K562 (cell line): ENCODE results near the gene SF3A2. TPM values are rescaled to one million over a fixed set of nuclear protein-coding genes. Genes with fewer than 3 reads are reported as not detected.

Source experiments
- ATAC-seq: fragments of 200-7000 bp; cut with Tn5 transposase; 3 replicates; pipeline ENCODE4 v1.9.1; 2020; ENCODE audit warnings: moderate library complexity
- BruUV-seq: library from RNA; stranded (reverse); fragments of 400-500 nt; replicated peaks from 2 replicates; lab custom pipeline; 2021; lab: Mats Ljungman, UMichigan
- CTCF ChIA-PET: fragments of 300-600 bp; formaldehyde crosslinking; extraction: SDS; loops from one replicate; lab custom pipeline; 2021; ENCODE audit warnings: low intra/inter-chr PET ratio; lab: Yijun Ruan, JAX
- POLR2A ChIA-PET: fragments of 300-600, 350-650 bp; sonication (Branson Sonifier 250); formaldehyde crosslinking; extraction: SDS; loops from one replicate; lab custom pipeline; 2021; ENCODE audit warnings: antibody characterized with exemption, inconsistent platforms; lab: Yijun Ruan, JAX
- DNase-seq, 4 experiments: peaks; one replicate each; pipeline versions ENCODE4 v3.0.0 to v3.0.0-alpha.2; 2011 to 2018; ENCODE audit warnings: low spot score in 3 of 4, mixed read lengths in 3 of 4; ENCODE audit errors: extremely low read depth in 1 of 4
- FAIRE-seq: peaks from 2 replicates; lab custom pipeline; 2011; peaks lifted over from hg19 to GRCh38; lab: Jason Lieb, UNC
- H2AFZ ChIP-seq: 2 replicates; pipeline ENCODE4 v1.6.0; 2011; ENCODE audit warnings: low read depth, low read length, control low read depth, inconsistent platforms
- H3K27ac ChIP-seq: fragments of 200-600 bp; 3 replicates; pipeline ENCODE4 v1.8.0; 2011; ENCODE audit warnings: low read depth, mild to moderate bottlenecking, control low read depth, inconsistent platforms, low read length, moderate library complexity, mixed read lengths; ENCODE audit errors: extremely low read depth
- H3K27me3 ChIP-seq, 2 experiments: fragments of 300-600 bp in 1 of 2; 2 replicates in 1 of 2; 3 replicates in 1 of 2; pipeline versions ENCODE4 v1.6.0 to v1.8.0; 2011; ENCODE audit warnings: inconsistent platforms in 2 of 2, low read length in 2 of 2, mild to moderate bottlenecking in 1 of 2, mixed read lengths in 1 of 2, moderate library complexity in 1 of 2; ENCODE audit not compliant: control insufficient read depth in 2 of 2, insufficient read depth in 2 of 2
- H3K36me3 ChIP-seq: fragments of 300-600 bp; 3 replicates; pipeline ENCODE4 v1.8.0; 2011; ENCODE audit warnings: mild to moderate bottlenecking, low read length, inconsistent platforms; ENCODE audit not compliant: control insufficient read depth, insufficient read depth
- H3K4me1 ChIP-seq, 2 experiments: fragments of 200-600 bp in 1 of 2; replicated peaks in 1 of 2; 2 replicates in 1 of 2; 3 replicates in 1 of 2; pipeline versions ENCODE4 v1.5.1 to v1.8.0; 2011; ENCODE audit warnings: inconsistent platforms in 2 of 2, low read length in 2 of 2, mild to moderate bottlenecking in 1 of 2, mixed read lengths in 1 of 2, moderate library complexity in 1 of 2; ENCODE audit not compliant: control insufficient read depth in 2 of 2, insufficient read depth in 2 of 2
- H3K4me2 ChIP-seq: 2 replicates; pipeline ENCODE4 v1.6.1; 2011; ENCODE audit warnings: low read length, control low read depth, inconsistent platforms, mixed read lengths; ENCODE audit not compliant: insufficient read depth
- H3K4me3 ChIP-seq: fragments of 200-600 bp; sonication (generic), shearing (Covaris generic); 2 replicates; pipeline ENCODE4 v1.5.1; 2016; ENCODE audit warnings: control low read depth, inconsistent platforms
- H3K79me2 ChIP-seq: fragments of 200-600 bp; 3 replicates; pipeline ENCODE4 v1.8.0; 2011; ENCODE audit warnings: low read length, inconsistent platforms; ENCODE audit not compliant: control insufficient read depth, insufficient read depth
- H3K9ac ChIP-seq, 2 experiments: 2 replicates each; pipeline versions ENCODE4 v1.6.0 to v1.6.1; 2011; ENCODE audit warnings: low read depth in 2 of 2, low read length in 2 of 2, control low read depth in 1 of 2, inconsistent platforms in 1 of 2, mild to moderate bottlenecking in 1 of 2, mixed read lengths in 1 of 2; ENCODE audit not compliant: insufficient read depth in 1 of 2
- H3K9me1 ChIP-seq: one replicate; pipeline ENCODE4 v1.6.0; 2011; ENCODE audit warnings: inconsistent platforms, mild to moderate bottlenecking, low read length, moderate library complexity; ENCODE audit not compliant: control insufficient read depth, insufficient read depth
- H3K9me3 ChIP-seq: replicated peaks from 2 replicates; pipeline ENCODE4 v1.5.1; 2011; ENCODE audit warnings: low read depth, low read length, inconsistent platforms; ENCODE audit not compliant: control insufficient read depth, insufficient read depth
- H4K20me1 ChIP-seq: replicated peaks from 2 replicates; pipeline ENCODE4 v1.6.1; 2011; ENCODE audit warnings: low read length, inconsistent platforms, mixed read lengths; ENCODE audit not compliant: control insufficient read depth, insufficient read depth
- ARHGAP35 ChIP-seq: fragments of 450-650 bp; IDR thresholded peaks from 2 replicates; pipeline ENCODE4 v1.6.1; 2018; ENCODE audit not compliant: partially characterized antibody
- CEBPB ChIP-seq: fragments of 450-650 bp; IDR thresholded peaks from 2 replicates; pipeline ENCODE4 v1.6.1; 2016; ENCODE audit warnings: missing genetic modification characterization, missing compliant biosample characterization
- GTF2E2 ChIP-seq: fragments of 200-800 bp; sonication (Bioruptor generic); IDR thresholded peaks from 2 replicates; pipeline ENCODE4 v1.6.1; 2016; ENCODE audit warnings: missing genetic modification characterization, missing compliant biosample characterization
- GTF3C2 ChIP-seq: IDR thresholded peaks from 3 replicates; pipeline ENCODE4 v1.6.1; 2011; ENCODE audit warnings: borderline replicate concordance, mild to moderate bottlenecking, moderate library complexity; ENCODE audit not compliant: insufficient read length; ENCODE audit errors: extremely low read depth
- HOXB6 ChIP-seq: fragments of 250-450 bp; sonication (Bioruptor Pico); IDR thresholded peaks from 2 replicates; pipeline ENCODE4 v1.5.1; 2022; ENCODE audit warnings: mild to moderate bottlenecking, borderline replicate concordance
- MXI1 ChIP-seq: IDR thresholded peaks from 2 replicates; pipeline ENCODE4 v1.6.1; 2011; ENCODE audit warnings: low read depth, mild to moderate bottlenecking, improper control_type of control experiment, low read length
- NBN ChIP-seq: fragments of 450-650 bp; IDR thresholded peaks from 2 replicates; pipeline ENCODE4 v1.6.1; 2016; ENCODE audit warnings: low read depth, mild to moderate bottlenecking
- NFRKB ChIP-seq: fragments of 450-650 bp; IDR thresholded peaks from 2 replicates; pipeline ENCODE4 v1.6.1; 2016; ENCODE audit warnings: low read depth
- NR2C2 ChIP-seq, 2 experiments: fragments of 200-800 bp in 1 of 2; sonication (Bioruptor generic) in 1 of 2; sonication (generic) in 1 of 2; formaldehyde crosslinking in 1 of 2; IDR thresholded peaks; 2 replicates each; pipeline versions ENCODE4 v1.6.1 to v1.8.0; 2016 to 2022; ENCODE audit warnings: mild to moderate bottlenecking in 1 of 2, missing compliant biosample characterization in 1 of 2, missing genetic modification characterization in 1 of 2, missing genetic modification reagents in 1 of 2
- PHF20 ChIP-seq: fragments of 450-650 bp; IDR thresholded peaks from 2 replicates; pipeline ENCODE4 v1.6.1; 2018; ENCODE audit not compliant: partially characterized antibody
- POLR2G ChIP-seq: fragments of 200-400 bp; formaldehyde crosslinking; IDR thresholded peaks from 2 replicates; pipeline ENCODE4 v1.6.1; 2017; ENCODE audit warnings: low read depth, mild to moderate bottlenecking, antibody characterized with exemption, low read length, moderate library complexity
- POLR2H ChIP-seq: IDR thresholded peaks from 2 replicates; pipeline ENCODE4 v1.6.1; 2016; ENCODE audit warnings: missing genetic modification characterization, low read depth, mild to moderate bottlenecking, control low read depth, missing compliant biosample characterization, moderate library complexity
- RBBP5 ChIP-seq: fragments of 200-600 bp; sonication (generic); IDR thresholded peaks from 2 replicates; pipeline ENCODE4 v1.6.1; 2012; ENCODE audit warnings: borderline replicate concordance, mild to moderate bottlenecking, low read length, control low read depth, inconsistent platforms; ENCODE audit not compliant: insufficient read depth, poor library complexity, severe bottlenecking
- TGIF2 ChIP-seq: sonication (generic); formaldehyde crosslinking; IDR thresholded peaks from 2 replicates; pipeline ENCODE4 v1.8.1; 2022; ENCODE audit warnings: mild to moderate bottlenecking, missing genetic modification reagents, moderate library complexity
- ZNF12 ChIP-seq: sonication (generic); formaldehyde crosslinking; IDR thresholded peaks from 2 replicates; pipeline ENCODE4 v1.4.0; 2020; ENCODE audit warnings: mild to moderate bottlenecking, missing genetic modification reagents
- ZNF384 ChIP-seq: IDR thresholded peaks from 2 replicates; pipeline ENCODE4 v1.6.1; 2012; ENCODE audit warnings: low read depth, low read length, improper control_type of control experiment
- ZNF707 ChIP-seq: fragments of 250-450 bp; sonication (Bioruptor Pico); conservative IDR thresholded peaks from 2 replicates; pipeline ENCODE4 v1.8.0; 2022; ENCODE audit warnings: inconsistent platforms, mild to moderate bottlenecking, moderate library complexity
- whole genome bisulfite sequencing: fragments of 100-300 bp; shearing (Covaris generic); methylation state at CpG from one replicate; pipeline ENCODE4 v1.1.6; 2016; ENCODE audit warnings: low coverage, mixed read lengths; ENCODE audit not compliant: insufficient coverage; ENCODE audit errors: missing lambda C conversion rate; 5-methylcytosine and 5-hydroxymethylcytosine counted together
- in situ Hi-C: fragments of 300-500 bp; cut with MboI; formaldehyde crosslinking; loops from 4 replicates; pipeline ENCODE4 v1.15.0; 2018; ENCODE audit warnings: inconsistent platforms, mixed read lengths
- intact Hi-C: fragments of 100-400 bp; cut with micrococcal nuclease; formaldehyde crosslinking; loops from 2 replicates; pipeline ENCODE4 v1.14.2; 2022
- polyA plus RNA-seq, 8 experiments: library from polyadenylated mRNA; depleted of rRNA in 4 of 8; stranded (reverse) in 5 of 8; unstranded in 3 of 8; fragments of >200 nt; fragmentation: Nextera tagmentation in 2 of 8; fragmentation: Illumina TruSeq in 1 of 8; extraction: Ambion mirVana in 2 of 8; extraction: Trizol in 1 of 8; gene quantifications; 2 replicates each; pipeline versions ENCODE4 v1.2.1 to v1.2.3, GENCODE V29; 2011 to 2014; ENCODE audit warnings: inconsistent platforms in 1 of 8, missing spikeins in 1 of 8
- total RNA-seq, 7 experiments: library from RNA; depleted of rRNA in 6 of 7; stranded (reverse); fragments of >200 nt in 6 of 7; fragmentation: Illumina TruSeq in 2 of 7; extraction: Trizol in 2 of 7; gene quantifications; 2 replicates each; pipeline versions ENCODE4 v1.2.1 to v1.2.3, GENCODE V29; 2011 to 2021; ENCODE audit warnings: low replicate concordance in 1 of 7

SF3A2 gene
- total and polyA plus RNA-seq, 9 of the 15 experiments (the other 6 are each of a cell fraction or from before 2014, with no cell fraction given) = 0.17 to 194 (median 22.8) TPM

- intact Hi-C loops (loop anchor here (2.0 kb wide), 1 partner anchor 26 kb away; no protein-coding TSS in a partner anchor), in situ Hi-C loops (loop anchor here (5.0 to 10.0 kb wide), 3 partner anchors 35 to 160 kb away; no protein-coding TSS in a partner anchor)
- no peaks in the 10 kb centered on the region for H3K9me3 ChIP-seq
- peak in 1 of 4 experiments; percentile 49 for DNase-seq
- peak overlapping the region; percentile 98 for H3K27ac ChIP-seq
- no peak for FAIRE-seq
- H3K36me3 ChIP-seq = peaks cover 58% of the 10 kb centered on the region; the same call in 2 of the 3 replicates
- ChIA-PET CTCF (interaction anchor here (1.5 kb wide), 1 partner anchor 36 kb away, joined by 6 read pairs; no protein-coding TSS in a partner anchor), POLR2A (interaction anchor here (0.6 to 4.8 kb wide), 8 partner anchors 9 to 180 kb away, joined by 3 to 86 read pairs (median 4); no protein-coding TSS in a partner anchor)
- H3K27me3 ChIP-seq = no peaks in the 10 kb centered on the region
- H3K4me1 ChIP-seq = peaks cover 28 to 70% of the 10 kb centered on the region in 2 experiments
- H3K4me3 ChIP-seq = peak overlapping the region; percentile 97
- H4K20me1 ChIP-seq = peaks cover 56% of the 10 kb centered on the region
- TSS peak; percentile 59 for BruUV-seq
- peaks cover 95% of the 10 kb centered on the region for H3K79me2 ChIP-seq
- 2% methylated on average over 37 of the region's 43 CpGs for WGBS
- H3K9me1 ChIP-seq = peaks cover 19% of the 10 kb centered on the region
- peak overlapping the region; percentile 99; the same call in 1 of the 2 replicates for H2AFZ ChIP-seq
- peak overlapping the region; percentile 94 for H3K4me2 ChIP-seq
- peak overlapping the region; percentile 90 to 98 for H3K9ac ChIP-seq
- no peak for ATAC-seq
- TF ChIP-seq CEBPB (peak; percentile 56), NR2C2 (CRISPR knock-in tag; IDR thresholded peaks at IDR 0.05) (no peak), NR2C2 (tag; IDR thresholded peaks at IDR 0.05) (peak; percentile 98; the same call in 1 of the 2 replicates), NFRKB (peak; percentile 23; the same call in 1 of the 2 replicates), PHF20 (peak; percentile 41), ZNF384 (peak; percentile 89), ZNF12 (0 out of 2 replicates have a peak, but pooled peaks have one; percentile 44), RBBP5 (peak; percentile 6), MXI1 (no peak), POLR2G (peak; percentile 33), TGIF2 (CRISPR knock-in tag) (0 out of 2 replicates have a peak, but pooled peaks have one; percentile 93), ZNF707 (no peak), GTF2E2 (peak; percentile 62; the same call in 1 of the 2 replicates), POLR2H (no peak), HOXB6 (CRISPR knock-in tag) (no peak), NBN (0 out of 2 replicates have a peak, but pooled peaks have one; percentile 22), ARHGAP35 (no peak), GTF3C2 (peak; percentile 33)
Observed at GRCh38 chr19:2237051-2237868, 636 bp downstream of the SF3A2 start.
